ENCODE results near the gene ZBBX. TPM values are rescaled to one million over a fixed set of nuclear protein-coding genes. Genes with fewer than 3 reads are reported as not detected.

ZBBX gene
- total and polyA plus RNA-seq, 2 experiments from 2014 or later: not detected

DNA sequence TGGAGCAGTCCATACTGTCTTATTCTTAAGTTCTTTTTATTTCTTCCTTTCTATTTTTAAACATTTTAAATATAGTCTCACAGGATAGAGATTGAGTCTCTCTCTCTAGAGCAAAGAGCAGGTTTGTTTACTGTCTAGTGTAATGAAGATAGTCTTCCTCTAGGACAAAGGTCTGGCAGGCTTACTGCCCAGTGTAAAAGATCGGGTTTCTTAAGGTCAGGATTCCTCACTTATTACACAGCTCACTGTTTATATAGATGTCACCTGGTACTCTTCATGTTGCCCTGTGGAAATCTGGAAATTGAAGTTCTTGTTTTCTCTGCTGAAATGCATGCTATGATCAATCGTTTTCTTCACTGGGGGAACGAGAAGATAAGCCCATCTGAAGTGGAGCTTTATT lies 76.0 kb downstream of the ZBBX start:
- H3K79me2 ChIP-seq: no peaks in the 10 kb centered on the region
- H3K4me1 ChIP-seq (ENCODE audit: insufficient read depth): no peaks in the 10 kb centered on the region
- H3K9me2 ChIP-seq (replicated peaks; ENCODE audit: insufficient read depth): no peaks in the 10 kb centered on the region
- H3K36me3 ChIP-seq (replicated peaks; ENCODE audit: insufficient read depth, low read depth): no peaks in the 10 kb centered on the region
- no peaks in the 10 kb centered on the region for H3K9me3 ChIP-seq (ENCODE audit: low read depth)
- WGBS (ENCODE audit: low lambda C conversion rate, missing lambda C conversion rate): 45% methylated on average over 3 of the region's 3 CpGs
- H3K4me3 ChIP-seq: no peak overlapping the region
- no peak overlapping the region for H2AFZ ChIP-seq
- peak; percentile 13 for DNase-seq (ENCODE audit: low spot score)
- H3K4me2 ChIP-seq: no peak overlapping the region
- H3K27ac ChIP-seq: no peak overlapping the region
- no peaks in the 10 kb centered on the region for H3K27me3 ChIP-seq
- H4K20me1 ChIP-seq (ENCODE audit: insufficient read depth, poor library complexity, severe bottlenecking): no peaks in the 10 kb centered on the region
- no peak for TF ChIP-seq EZH2phosphoT487 (IDR thresholded peaks at IDR 0.05; ENCODE audit: low read depth, severe bottlenecking, unreplicated experiment)
- TF ChIP-seq, protein P1, sequence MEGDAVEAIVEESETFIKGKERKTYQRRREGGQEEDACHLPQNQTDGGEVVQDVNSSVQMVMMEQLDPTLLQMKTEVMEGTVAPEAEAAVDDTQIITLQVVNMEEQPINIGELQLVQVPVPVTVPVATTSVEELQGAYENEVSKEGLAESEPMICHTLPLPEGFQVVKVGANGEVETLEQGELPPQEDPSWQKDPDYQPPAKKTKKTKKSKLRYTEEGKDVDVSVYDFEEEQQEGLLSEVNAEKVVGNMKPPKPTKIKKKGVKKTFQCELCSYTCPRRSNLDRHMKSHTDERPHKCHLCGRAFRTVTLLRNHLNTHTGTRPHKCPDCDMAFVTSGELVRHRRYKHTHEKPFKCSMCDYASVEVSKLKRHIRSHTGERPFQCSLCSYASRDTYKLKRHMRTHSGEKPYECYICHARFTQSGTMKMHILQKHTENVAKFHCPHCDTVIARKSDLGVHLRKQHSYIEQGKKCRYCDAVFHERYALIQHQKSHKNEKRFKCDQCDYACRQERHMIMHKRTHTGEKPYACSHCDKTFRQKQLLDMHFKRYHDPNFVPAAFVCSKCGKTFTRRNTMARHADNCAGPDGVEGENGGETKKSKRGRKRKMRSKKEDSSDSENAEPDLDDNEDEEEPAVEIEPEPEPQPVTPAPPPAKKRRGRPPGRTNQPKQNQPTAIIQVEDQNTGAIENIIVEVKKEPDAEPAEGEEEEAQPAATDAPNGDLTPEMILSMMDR (IDR thresholded peaks at IDR 0.05; ENCODE audit: poor library complexity): no peak
- TF ChIP-seq EZH2 (IDR thresholded peaks at IDR 0.05; ENCODE audit: borderline replicate concordance): no peak

DNA sequence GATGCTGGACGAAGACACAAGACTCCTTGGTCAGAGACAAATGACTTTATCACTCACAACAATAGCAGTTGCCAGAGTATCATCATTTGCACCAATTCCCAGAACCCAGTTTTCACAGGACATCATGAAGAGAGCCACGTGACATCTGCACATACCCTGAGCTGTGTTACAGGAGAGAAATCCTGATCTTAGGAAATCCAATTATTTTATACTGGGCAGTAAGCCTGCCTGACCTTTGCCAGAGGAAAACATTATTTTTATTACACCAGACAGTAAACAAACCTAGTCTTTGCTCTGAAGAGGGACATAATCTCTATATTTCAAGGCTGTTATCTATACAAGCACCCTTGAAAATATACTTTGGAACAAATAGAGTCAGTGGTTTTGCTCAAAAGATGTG lies 77.4 kb downstream of the ZBBX start:
- no peaks in the 10 kb centered on the region for H3K79me2 ChIP-seq
- H4K20me1 ChIP-seq (ENCODE audit: insufficient read depth, poor library complexity, severe bottlenecking): no peaks in the 10 kb centered on the region
- H3K27ac ChIP-seq: no peak overlapping the region
- H3K9me2 ChIP-seq (replicated peaks; ENCODE audit: insufficient read depth): no peaks in the 10 kb centered on the region
- no peaks in the 10 kb centered on the region for H3K9me3 ChIP-seq (ENCODE audit: low read depth)
- no peak for DNase-seq (ENCODE audit: low spot score)
- H3K27me3 ChIP-seq: no peaks in the 10 kb centered on the region
- no peak overlapping the region for H3K4me3 ChIP-seq
- H3K36me3 ChIP-seq (replicated peaks; ENCODE audit: insufficient read depth, low read depth): no peaks in the 10 kb centered on the region
- TF ChIP-seq EZH2phosphoT487 (IDR thresholded peaks at IDR 0.05; ENCODE audit: low read depth, severe bottlenecking, unreplicated experiment) (no peak), EZH2 (IDR thresholded peaks at IDR 0.05; ENCODE audit: borderline replicate concordance) (no peak)
- TF ChIP-seq, protein P1 (IDR thresholded peaks at IDR 0.05; ENCODE audit: poor library complexity): no peak
- H3K4me2 ChIP-seq: no peak overlapping the region
- 74% methylated on average over 2 of the region's 2 CpGs for WGBS (ENCODE audit: low lambda C conversion rate, missing lambda C conversion rate)
- H3K4me1 ChIP-seq (ENCODE audit: insufficient read depth): no peaks in the 10 kb centered on the region
- H2AFZ ChIP-seq: no peak overlapping the region

DNA sequence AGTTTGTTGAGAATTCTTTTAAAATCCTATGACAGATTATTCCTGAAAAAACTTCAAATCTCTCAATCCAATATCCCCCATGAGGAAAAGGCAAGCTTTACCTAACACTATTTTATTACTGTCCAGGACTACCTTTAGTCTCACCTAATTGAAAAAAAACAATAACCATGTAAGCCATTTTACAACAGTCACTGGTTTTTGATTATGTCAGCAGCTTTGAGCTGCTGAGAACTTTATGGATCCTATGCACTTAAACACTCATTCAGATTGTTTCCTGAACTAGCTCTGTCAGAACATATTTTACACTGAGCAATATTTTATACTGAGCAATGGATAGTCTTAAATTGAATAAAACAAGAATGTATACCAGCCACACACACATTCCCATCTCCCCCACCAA lies 79.9 kb downstream of the ZBBX start:
- no peaks in the 10 kb centered on the region for H4K20me1 ChIP-seq (ENCODE audit: insufficient read depth, poor library complexity, severe bottlenecking)
- H3K79me2 ChIP-seq: no peaks in the 10 kb centered on the region
- no peaks in the 10 kb centered on the region for H3K4me1 ChIP-seq (ENCODE audit: insufficient read depth)
- H3K36me3 ChIP-seq (replicated peaks; ENCODE audit: insufficient read depth, low read depth): no peaks in the 10 kb centered on the region
- no peaks in the 10 kb centered on the region for H3K9me3 ChIP-seq (ENCODE audit: low read depth)
- no peak for DNase-seq (ENCODE audit: low spot score)
- H3K4me2 ChIP-seq: no peak overlapping the region
- no peak overlapping the region for H3K4me3 ChIP-seq
- H2AFZ ChIP-seq: no peak overlapping the region
- TF ChIP-seq, protein P1 (IDR thresholded peaks at IDR 0.05; ENCODE audit: poor library complexity): no peak
- TF ChIP-seq EZH2phosphoT487 (IDR thresholded peaks at IDR 0.05; ENCODE audit: low read depth, severe bottlenecking, unreplicated experiment): no peak
- TF ChIP-seq EZH2 (IDR thresholded peaks at IDR 0.05; ENCODE audit: borderline replicate concordance): no peak
- no peaks in the 10 kb centered on the region for H3K9me2 ChIP-seq (replicated peaks; ENCODE audit: insufficient read depth)
- H3K27me3 ChIP-seq: no peaks in the 10 kb centered on the region
- H3K27ac ChIP-seq: no peak overlapping the region

DNA sequence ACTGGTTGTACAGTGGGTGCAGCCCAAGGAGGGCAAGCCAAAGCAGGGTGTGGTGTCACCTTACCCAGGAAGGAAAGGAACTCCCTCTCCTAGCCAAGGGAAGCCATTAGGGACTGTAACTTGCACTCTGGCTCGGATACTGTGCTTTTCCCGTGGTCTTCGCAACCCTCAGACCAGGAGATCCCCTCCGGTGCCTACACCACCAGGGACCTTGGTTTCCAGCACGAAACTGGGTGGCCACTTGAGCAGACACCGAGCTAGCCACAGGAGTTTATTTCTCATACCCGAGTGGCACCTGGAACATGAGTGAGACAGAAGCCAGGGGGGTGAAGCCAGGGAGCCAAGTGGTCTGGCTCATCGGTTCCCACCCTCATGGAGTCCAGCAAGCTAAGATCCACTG lies 90.7 kb downstream of the ZBBX start:
- Histone ChIP-seq H3K79me2 (no peaks in the 10 kb centered on the region), H3K27ac (no peak overlapping the region), H3K27me3 (no peaks in the 10 kb centered on the region), H3K4me1 (ENCODE audit: insufficient read depth) (no peaks in the 10 kb centered on the region), H2AFZ (no peak overlapping the region), H3K9me3 (ENCODE audit: low read depth) (no peaks in the 10 kb centered on the region), H4K20me1 (ENCODE audit: insufficient read depth, poor library complexity, severe bottlenecking) (no peaks in the 10 kb centered on the region), H3K9me2 (replicated peaks; ENCODE audit: insufficient read depth) (no peaks in the 10 kb centered on the region), H3K4me3 (no peak overlapping the region), H3K4me2 (no peak overlapping the region), H3K36me3 (replicated peaks; ENCODE audit: insufficient read depth, low read depth) (no peaks in the 10 kb centered on the region)
- WGBS (ENCODE audit: low lambda C conversion rate, missing lambda C conversion rate): 93% methylated on average over 8 of the region's 8 CpGs
- DNase-seq (ENCODE audit: low spot score): no peak
- no peak for TF ChIP-seq EZH2 (IDR thresholded peaks at IDR 0.05; ENCODE audit: borderline replicate concordance)
- TF ChIP-seq, protein P1 (IDR thresholded peaks at IDR 0.05; ENCODE audit: poor library complexity): no peak
- no peak for TF ChIP-seq EZH2phosphoT487 (IDR thresholded peaks at IDR 0.05; ENCODE audit: low read depth, severe bottlenecking, unreplicated experiment)

All from hepatocyte (in vitro differentiated cells).